GM19099 (cell line): Measurements from ENCODE around the gene SLC44A1.

Experiments
- POLR2A ChIP-seq: IDR thresholded peaks from 3 replicates; pipeline ENCODE4 v1.6.1; 2011; ENCODE audit warnings: low read depth; ENCODE audit not compliant: insufficient read length; ENCODE audit errors: extremely low read depth

Gene SLC44A1

DNA sequence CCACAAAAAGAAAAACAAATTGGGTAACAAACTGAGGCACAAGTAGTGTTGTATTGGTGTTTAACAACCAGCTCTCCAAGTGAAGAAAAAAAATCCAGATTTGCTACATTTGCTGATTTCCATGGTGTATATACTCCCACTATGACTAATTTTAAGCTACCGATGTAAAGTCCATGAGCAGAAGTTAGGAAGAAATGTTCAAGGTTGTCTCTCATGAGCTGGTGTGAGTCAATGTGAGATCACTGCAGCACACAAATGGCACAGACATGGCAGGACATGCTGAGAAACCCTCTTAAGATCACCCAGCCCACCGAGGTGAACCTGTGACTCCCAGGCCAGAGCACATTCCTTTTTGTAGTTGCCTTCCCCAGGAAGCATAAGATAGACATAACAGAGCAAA is 36.2 kb downstream of the SLC44A1 start:
- no peak for TF ChIP-seq POLR2A

DNA sequence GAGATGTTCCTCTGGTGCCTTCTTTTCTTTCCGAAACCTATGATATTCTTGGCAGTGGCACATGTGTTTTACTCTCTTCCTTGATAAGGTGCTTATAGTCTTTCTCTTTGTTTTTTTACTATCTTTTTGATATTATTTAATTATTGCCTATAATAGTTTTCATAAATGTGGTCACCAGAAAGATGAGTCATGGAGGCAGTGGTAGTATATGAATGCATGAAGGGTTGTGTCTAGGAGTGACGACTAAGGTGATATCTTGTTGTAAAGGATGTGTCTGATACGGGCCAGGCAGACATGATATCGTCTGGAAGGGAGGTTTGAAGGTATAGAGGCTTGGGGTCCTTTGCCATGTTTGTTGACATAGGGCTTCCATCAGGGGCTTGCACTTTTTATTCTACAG is 36.8 kb downstream of the SLC44A1 start:
- no peak for TF ChIP-seq POLR2A

DNA sequence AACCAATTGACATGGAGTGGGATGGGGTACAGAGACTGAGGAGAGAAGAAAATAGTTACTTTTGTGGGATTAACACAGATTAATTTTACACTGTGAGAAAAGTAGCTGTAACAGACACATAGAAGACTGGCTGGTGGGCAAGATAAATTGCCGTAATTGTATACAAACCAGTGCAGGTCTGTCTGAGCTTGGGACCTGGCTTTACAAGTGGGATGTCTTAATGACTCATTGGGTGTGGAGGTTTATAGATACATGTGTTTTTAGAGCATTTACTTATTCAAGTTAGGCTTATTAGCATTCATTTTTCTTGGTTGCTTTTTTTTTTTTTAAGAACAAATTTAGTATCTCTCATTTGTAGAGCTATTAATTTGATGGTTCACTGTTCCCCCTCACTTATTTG is 37.5 kb downstream of the SLC44A1 start:
- TF ChIP-seq POLR2A: no peak

DNA sequence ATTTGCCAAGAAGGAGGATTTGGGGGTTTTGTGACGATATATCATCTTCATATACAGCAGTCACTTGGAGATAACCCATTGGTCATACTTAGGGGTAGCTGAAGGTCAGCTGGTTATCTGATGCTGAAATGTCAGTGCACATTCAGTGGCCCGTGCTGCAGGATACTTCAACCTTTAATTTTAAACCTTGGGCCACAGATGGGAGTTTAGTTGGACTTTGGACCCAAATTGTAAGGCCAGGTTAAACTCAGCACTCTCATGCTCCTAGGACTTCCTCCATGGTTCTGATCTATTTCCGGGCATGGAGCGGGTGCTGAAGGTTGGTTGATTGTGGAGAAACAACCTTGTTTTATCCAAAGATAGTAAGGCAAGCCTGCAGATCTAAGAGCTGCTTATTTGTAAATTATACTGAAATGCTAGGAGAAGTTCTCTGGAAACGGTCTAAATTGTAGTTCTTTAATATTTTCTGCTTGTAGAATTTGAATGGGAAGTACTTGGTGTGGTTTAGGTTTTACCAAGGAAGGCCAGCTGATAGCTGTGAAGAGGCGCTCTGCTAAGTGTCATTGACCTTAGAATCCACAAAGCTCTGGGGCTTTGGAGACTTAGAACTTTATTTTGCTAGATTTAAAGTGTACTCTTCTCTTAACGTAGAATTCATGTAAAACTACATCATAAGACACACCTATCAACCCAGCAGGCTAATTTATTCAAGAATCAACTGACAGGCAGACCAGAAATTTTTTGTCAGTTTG is 38.6 kb downstream of the SLC44A1 start:
- no peak for TF ChIP-seq POLR2A

DNA sequence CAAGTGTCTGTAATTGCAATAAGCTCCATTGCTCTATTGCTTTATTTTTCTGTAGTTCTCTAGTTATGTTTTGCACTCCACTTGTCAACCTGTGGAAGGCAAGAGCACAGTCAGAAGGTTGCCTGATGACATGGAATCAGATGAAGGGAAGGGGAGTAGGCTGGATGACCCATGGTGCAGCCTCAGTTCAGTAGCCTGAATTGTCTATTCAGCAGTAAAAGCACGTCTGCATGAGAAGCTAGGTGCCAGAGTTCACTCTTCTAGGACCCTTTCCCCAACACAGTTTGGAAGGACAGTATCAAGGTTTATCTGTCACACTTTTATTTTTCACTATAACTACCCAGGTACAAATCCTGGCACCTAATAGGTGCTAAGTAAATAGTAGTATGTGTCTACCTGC is 39.3 kb downstream of the SLC44A1 start:
- no peak for TF ChIP-seq POLR2A

DNA sequence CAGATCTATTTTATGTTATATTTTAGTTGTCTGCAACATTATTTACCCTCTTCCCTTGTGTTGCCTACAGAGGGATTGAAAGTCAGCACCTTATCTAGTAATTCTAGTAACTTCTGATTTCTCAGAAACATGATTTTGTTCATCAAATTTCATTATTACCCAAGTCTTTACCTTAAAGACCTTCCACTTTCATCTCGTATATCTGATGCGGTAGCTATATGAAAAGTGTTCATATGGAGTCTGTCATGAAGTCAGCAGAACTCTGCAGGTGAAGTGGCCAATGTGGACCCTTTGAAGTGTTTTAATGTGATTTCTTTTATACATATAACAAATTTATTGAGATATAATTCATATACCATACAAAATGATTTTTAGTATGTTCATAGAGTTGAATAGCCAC is 40.0 kb downstream of the SLC44A1 start:
- no peak for TF ChIP-seq POLR2A

DNA sequence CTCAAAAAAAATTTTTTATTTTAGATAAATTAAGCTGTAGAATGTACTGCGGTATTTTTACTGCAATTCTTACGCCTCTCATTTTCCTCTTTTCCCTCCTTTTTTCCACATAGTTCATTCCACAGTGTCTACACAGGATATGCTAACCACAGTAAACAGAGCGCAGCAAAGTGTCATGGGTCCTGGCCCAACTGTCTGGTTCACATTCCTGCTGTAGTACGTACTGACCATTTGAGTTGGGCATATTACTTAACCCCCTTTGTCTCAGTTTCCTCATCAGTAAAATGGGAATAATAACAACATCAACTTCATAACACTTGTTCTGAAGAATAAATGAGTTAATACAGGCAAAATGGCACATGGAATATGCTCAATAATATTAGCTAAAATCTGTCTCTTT is 41.6 kb downstream of the SLC44A1 start:
- TF ChIP-seq POLR2A: no peak

DNA sequence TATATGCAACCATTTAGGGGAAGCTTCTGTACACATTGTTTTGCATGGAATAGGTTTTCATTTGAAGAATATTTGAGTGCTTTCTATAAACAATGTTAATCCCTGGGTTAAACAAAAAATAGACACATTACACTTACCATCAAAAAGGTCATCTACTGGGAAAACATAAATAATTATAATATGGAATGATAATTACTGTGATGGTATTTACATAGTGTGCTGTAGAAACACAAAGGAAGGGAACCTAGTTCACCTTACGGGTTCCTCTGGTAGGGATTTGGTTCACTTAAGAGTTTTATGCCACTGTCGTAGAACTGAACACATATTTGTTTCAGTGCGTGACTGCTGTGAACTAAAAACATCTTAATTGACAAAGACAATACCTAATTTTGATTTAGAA is 44.9 kb downstream of the SLC44A1 start:
- no peak for TF ChIP-seq POLR2A

DNA sequence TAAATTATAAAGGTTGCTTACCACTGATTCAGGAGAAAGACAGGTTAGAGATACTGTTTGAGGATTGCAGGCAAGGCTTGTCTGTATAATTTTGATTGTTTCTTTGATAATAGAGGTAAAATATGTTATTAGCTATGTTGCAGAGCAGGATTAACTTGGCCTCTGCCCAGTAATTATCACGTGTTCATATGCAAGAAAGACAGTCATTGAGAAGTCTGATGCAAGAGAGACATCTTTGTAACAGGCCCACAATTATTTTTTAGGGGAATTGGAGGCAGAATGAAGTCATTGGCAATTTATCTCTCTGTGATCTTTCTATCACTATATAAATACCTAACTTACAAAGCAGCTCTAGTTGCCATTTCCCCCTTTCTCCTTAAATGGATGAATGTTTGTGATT is 46.0 kb downstream of the SLC44A1 start:
- no peak for TF ChIP-seq POLR2A

DNA sequence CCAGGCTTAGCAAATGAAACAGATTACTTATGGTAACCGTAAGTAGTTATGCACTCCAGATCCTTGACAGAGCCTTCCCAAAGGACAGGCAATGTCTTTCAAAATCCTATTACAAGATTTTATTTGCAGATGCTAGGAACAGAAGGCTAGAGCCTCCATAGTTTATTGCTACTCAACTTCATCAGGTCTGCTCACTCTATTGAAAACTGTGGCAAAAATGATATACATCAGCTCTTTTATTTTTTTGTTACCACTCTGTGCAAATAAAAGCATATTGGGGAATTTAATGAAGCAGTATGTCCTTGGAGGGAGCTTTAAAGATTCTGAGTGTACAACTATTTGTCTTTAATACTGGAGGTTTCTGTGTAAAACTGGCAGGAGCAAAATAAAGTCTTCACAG is 46.5 kb downstream of the SLC44A1 start:
- TF ChIP-seq POLR2A: no peak

DNA sequence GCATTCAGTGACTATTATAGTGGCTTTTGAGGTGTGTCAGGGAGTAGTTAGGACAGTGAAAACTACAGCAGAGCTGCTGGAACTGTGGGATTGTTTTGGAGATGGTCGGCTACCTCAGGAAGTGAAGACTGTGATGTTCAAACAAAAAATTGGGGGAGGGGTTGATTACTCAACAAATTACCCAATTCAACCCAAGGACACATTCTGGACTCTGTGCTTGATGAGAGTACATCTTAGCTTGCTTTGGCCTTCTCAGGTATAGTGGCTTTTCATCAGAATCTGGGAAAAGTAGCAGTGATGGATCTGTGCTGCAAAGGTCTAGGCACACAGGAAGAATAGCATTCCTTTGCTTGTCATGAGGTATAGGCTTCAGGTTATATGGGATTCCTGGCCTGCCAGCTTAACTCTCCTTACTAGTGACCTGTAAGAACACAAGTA is 47.0 kb downstream of the SLC44A1 start:
- TF ChIP-seq POLR2A: no peak

DNA sequence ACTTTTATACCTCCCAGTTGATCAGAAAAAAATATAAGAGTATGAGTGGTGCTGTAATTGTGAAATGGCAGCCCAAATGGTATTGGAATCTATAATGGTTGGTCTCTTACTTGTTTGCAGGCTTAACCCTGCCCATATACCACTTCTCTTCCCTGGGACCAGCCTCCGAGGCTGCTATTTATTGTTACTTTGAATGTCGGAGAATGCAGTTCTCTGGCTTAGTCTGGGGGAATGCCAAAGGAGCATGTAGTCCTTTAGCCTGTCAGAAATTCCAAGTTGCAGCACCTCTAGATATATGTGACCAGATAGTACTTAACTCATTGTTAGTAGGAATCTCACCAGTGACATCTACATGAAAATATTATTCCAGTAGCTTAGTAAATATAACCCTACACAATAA is 47.5 kb downstream of the SLC44A1 start:
- TF ChIP-seq POLR2A: no peak

DNA sequence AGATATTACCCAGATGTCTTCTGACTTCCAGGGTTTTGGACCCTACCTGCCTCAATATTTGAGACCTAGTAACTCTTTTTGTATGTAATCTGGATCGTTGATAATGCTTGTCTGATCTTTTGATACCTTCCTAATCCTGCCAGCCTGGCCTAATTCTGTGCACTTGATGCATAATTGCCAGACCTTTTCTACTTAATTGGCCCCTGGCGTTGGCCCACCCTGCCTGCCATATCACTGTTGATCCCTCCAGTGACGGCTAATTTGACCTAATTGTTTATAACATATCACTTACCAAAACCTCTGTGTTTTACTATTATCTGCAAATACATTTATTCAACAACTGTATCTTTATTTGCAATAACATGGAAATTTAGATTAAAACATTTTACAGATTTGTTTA is 49.0 kb downstream of the SLC44A1 start:
- no peak for TF ChIP-seq POLR2A

DNA sequence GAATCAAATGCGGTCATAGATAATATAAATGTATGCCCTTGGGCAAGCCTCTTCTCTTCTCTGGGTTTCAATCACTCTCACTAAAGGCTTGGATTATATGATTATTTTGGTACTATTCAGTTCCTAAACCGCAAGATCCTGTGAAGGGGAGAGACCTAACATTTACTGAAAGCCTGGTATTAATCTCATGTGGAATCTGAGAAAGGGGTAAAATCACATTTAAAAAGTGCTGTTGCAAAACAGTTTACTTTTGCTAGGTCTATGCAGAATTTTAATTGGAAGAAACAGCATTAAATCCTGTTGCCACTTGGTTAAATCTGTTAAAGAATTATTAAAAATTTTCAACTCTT is 50.7 kb downstream of the SLC44A1 start:
- no peak for TF ChIP-seq POLR2A

DNA sequence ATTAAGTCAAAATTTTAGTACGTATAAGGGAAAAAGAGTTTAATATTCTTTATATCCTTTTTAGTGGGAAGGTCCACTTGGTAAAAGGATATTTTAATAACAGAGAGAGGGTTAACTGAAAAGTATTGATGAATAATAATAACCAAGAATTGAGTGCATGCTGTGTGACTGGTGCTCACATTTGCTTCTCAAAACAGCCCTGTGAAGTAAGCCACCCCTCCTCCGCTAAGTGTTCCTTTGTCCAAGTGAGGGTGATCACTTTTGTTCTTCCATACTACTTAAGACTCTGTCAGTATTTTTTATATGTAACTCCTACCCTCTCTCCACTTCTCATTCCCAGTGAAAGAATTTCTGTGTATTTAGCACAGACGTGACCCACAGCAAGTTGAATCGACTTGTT is 51.5 kb downstream of the SLC44A1 start:
- no peak for TF ChIP-seq POLR2A

DNA sequence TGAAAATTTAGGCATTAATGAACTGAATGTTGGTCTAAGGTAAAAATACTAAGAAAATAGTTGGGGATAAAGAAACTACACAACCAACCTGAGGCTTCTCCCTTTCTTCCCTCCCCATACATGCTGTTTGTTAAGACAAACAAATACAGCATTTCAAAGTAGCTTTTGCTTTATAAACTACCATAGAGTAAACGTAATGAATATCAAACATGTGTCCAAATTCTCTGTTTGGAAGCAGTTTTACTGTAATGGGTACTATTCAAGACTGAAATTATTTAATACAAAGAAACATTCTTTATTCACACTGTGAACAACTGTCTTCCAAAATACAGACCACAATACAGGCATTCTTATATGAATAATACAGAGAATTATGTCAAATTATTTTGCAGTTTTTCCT is 52.0 kb downstream of the SLC44A1 start:
- no peak for TF ChIP-seq POLR2A

DNA sequence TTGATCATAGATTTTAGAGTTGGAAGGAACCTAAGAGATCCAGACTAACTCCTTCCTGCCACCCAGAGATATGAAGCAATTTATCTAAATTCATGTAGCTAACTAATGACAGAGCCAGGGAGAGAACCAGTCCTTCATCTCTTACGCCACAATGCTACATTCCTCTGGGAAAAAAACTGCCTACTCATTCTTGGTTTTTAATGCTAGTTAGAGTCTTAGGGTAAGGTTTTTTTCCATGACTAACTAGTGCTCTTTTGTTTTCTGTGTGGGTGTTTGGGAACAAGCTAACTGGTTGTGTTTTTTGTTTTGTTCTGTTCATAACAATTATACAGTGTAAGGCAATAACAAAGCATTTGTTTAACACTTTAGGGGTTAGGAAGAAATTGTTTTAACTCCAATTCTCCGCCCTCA is 52.4 kb downstream of the SLC44A1 start:
- no peak for TF ChIP-seq POLR2A
